Activated T-helper 17 cell treated with anti-CD3 and anti-CD28 coated beads, Interleukin-2, amount 50 U/mL, for 72 hours (primary cell): ENCODE measurements around the gene SLC35C1. TPM values are rescaled to one million over a fixed set of nuclear protein-coding genes. Genes with fewer than 3 reads are reported as not detected.

Experiments used
- ATAC-seq: fragments of 150-1000 bp; cut with Tn5 transposase; replicated peaks from 2 replicates; pipeline ENCODE4 v1.10.0; 2021; ENCODE audit warnings: mild to moderate bottlenecking, moderate library complexity
- H3K27ac Mint-ChIP-seq: one replicate; pipeline ENCODE4 v1.8.0; 2022; ENCODE audit warnings: mixed read lengths
- H3K27me3 Mint-ChIP-seq: one replicate; pipeline ENCODE4 v1.8.0; 2022; ENCODE audit warnings: mixed read lengths
- H3K36me3 Mint-ChIP-seq: one replicate; pipeline ENCODE4 v1.8.0; 2022; ENCODE audit warnings: low read depth, mild to moderate bottlenecking, mixed read lengths
- H3K4me1 Mint-ChIP-seq: one replicate; pipeline ENCODE4 v1.8.0; 2022; ENCODE audit warnings: mixed read lengths
- H3K4me3 Mint-ChIP-seq: one replicate; pipeline ENCODE4 v1.8.0; 2022; ENCODE audit warnings: mild to moderate bottlenecking, mixed read lengths
- H3K9me3 Mint-ChIP-seq: one replicate; pipeline ENCODE4 v1.8.0; 2022; ENCODE audit warnings: mixed read lengths
- total RNA-seq, 2 donors: library from RNA; stranded (reverse); gene quantifications; one replicate each; pipeline ENCODE4 v1.2.3, GENCODE V29; 2022

Gene SLC35C1
- 10 to 100 TPM in 1 of 2 donors, 1 to 10 TPM in 1; 8.7 to 18.9 TPM for total RNA-seq

- Mint-ChIP-seq H3K27me3 (no peaks in the 10 kb centered on the region), H3K4me1 (peaks cover 15% of the 10 kb centered on the region), H3K4me3 (peak within 1 kb of the TSS; percentile 77), H3K36me3 (peaks cover 14% of the 10 kb centered on the region), H3K27ac (peak within 1 kb of the TSS; percentile 69), H3K9me3 (no peaks in the 10 kb centered on the region)
- ATAC-seq, result peak; percentile 97
These were observed at the start of gene SLC35C1 for GRCh38 chr11:45804761-45805304. Gene SLC35C1 (plus strand): TSS chr11:45805149. CDS start chr11:45805802, 653 bp downstream.

GRCh38 chr11:45755281-45755859, 49.6 kb upstream of the SLC35C1 start:
- no peak for ATAC-seq
- Mint-ChIP-seq H3K9me3 (no peaks in the 10 kb centered on the region), H3K4me1 (no peaks in the 10 kb centered on the region), H3K36me3 (no peaks in the 10 kb centered on the region), H3K4me3 (no peak overlapping the region), H3K27ac (no peak overlapping the region), H3K27me3 (peaks cover 28% of the 10 kb centered on the region)

- Mint-ChIP-seq H3K9me3 (no peaks in the 10 kb centered on the region), H3K4me3 (no peak overlapping the region), H3K27me3 (peaks cover 17% of the 10 kb centered on the region), H3K36me3 (no peaks in the 10 kb centered on the region), H3K27ac (no peak overlapping the region), H3K4me1 (no peaks in the 10 kb centered on the region)
- no peak for ATAC-seq
These were observed 48.5 kb upstream of the SLC35C1 start for GRCh38 chr11:45756384-45757010.

GRCh38 chr11:45757672-45758071, 47.3 kb upstream of the SLC35C1 start:
- H3K27me3 Mint-ChIP-seq, result peaks cover 15% of the 10 kb centered on the region
- no peak overlapping the region for H3K4me3 Mint-ChIP-seq

GRCh38 chr11:45761659-45762058, 43.3 kb upstream of the SLC35C1 start:
- H3K27ac Mint-ChIP-seq, result no peak overlapping the region
- no peak overlapping the region for H3K4me3 Mint-ChIP-seq
- no peaks in the 10 kb centered on the region for H3K4me1 Mint-ChIP-seq
- ATAC-seq, result no peak
- H3K27me3 Mint-ChIP-seq, result peaks cover 8% of the 10 kb centered on the region
- H3K36me3 Mint-ChIP-seq, result no peaks in the 10 kb centered on the region
- no peaks in the 10 kb centered on the region for H3K9me3 Mint-ChIP-seq

More at GRCh38 chr11:45757672-45758071, 47.3 kb upstream of the SLC35C1 start:
- ATAC-seq, result no peak
- no peaks in the 10 kb centered on the region for H3K9me3 Mint-ChIP-seq
- H3K36me3 Mint-ChIP-seq, result no peaks in the 10 kb centered on the region
- no peak overlapping the region for H3K27ac Mint-ChIP-seq
- no peaks in the 10 kb centered on the region for H3K4me1 Mint-ChIP-seq

GRCh38 chr11:45765107-45765668, 39.8 kb upstream of the SLC35C1 start:
- H3K27ac Mint-ChIP-seq, result no peak overlapping the region
- peaks cover 9% of the 10 kb centered on the region for H3K27me3 Mint-ChIP-seq
- H3K9me3 Mint-ChIP-seq, result no peaks in the 10 kb centered on the region
- no peak overlapping the region for H3K4me3 Mint-ChIP-seq
- no peaks in the 10 kb centered on the region for H3K4me1 Mint-ChIP-seq
- H3K36me3 Mint-ChIP-seq, result no peaks in the 10 kb centered on the region
- ATAC-seq, result no peak

- Mint-ChIP-seq H3K27me3 (peaks cover 9% of the 10 kb centered on the region), H3K9me3 (no peaks in the 10 kb centered on the region), H3K27ac (no peak overlapping the region), H3K36me3 (no peaks in the 10 kb centered on the region), H3K4me1 (peaks cover under 1% of the 10 kb centered on the region), H3K4me3 (no peak overlapping the region)
- ATAC-seq, result no peak
These were observed 39.1 kb upstream of the SLC35C1 start for GRCh38 chr11:45765836-45766235.

GRCh38 chr11:45766469-45766868, 38.5 kb upstream of the SLC35C1 start:
- peaks cover 12% of the 10 kb centered on the region for H3K27me3 Mint-ChIP-seq
- no peaks in the 10 kb centered on the region for H3K9me3 Mint-ChIP-seq
- H3K4me1 Mint-ChIP-seq, result peaks cover 6% of the 10 kb centered on the region
- no peak for ATAC-seq
- H3K36me3 Mint-ChIP-seq, result no peaks in the 10 kb centered on the region
- no peak overlapping the region for H3K27ac Mint-ChIP-seq
- no peak overlapping the region for H3K4me3 Mint-ChIP-seq

- Mint-ChIP-seq H3K27me3 (peaks cover 8% of the 10 kb centered on the region), H3K27ac (no peak overlapping the region), H3K36me3 (no peaks in the 10 kb centered on the region), H3K4me1 (peaks cover 17% of the 10 kb centered on the region), H3K9me3 (no peaks in the 10 kb centered on the region), H3K4me3 (no peak overlapping the region)
- ATAC-seq, result no peak
These were observed 36.5 kb upstream of the SLC35C1 start for GRCh38 chr11:45768486-45768885.

GRCh38 chr11:45769960-45770359, 35.0 kb upstream of the SLC35C1 start:
- no peak for ATAC-seq
- no peak overlapping the region for H3K4me3 Mint-ChIP-seq
- H3K27me3 Mint-ChIP-seq, result peaks cover 8% of the 10 kb centered on the region
- no peaks in the 10 kb centered on the region for H3K9me3 Mint-ChIP-seq
- H3K36me3 Mint-ChIP-seq, result no peaks in the 10 kb centered on the region
- no peak overlapping the region for H3K27ac Mint-ChIP-seq
- peaks cover 17% of the 10 kb centered on the region for H3K4me1 Mint-ChIP-seq

GRCh38 chr11:45771193-45771565, 33.8 kb upstream of the SLC35C1 start:
- H3K4me3 Mint-ChIP-seq, result peak overlapping the region; percentile 92
- peaks cover 8% of the 10 kb centered on the region for H3K27me3 Mint-ChIP-seq
- peak overlapping the region; percentile 86 for H3K27ac Mint-ChIP-seq
- H3K4me1 Mint-ChIP-seq, result peaks cover 17% of the 10 kb centered on the region
- no peaks in the 10 kb centered on the region for H3K9me3 Mint-ChIP-seq
- peak; percentile 54 for ATAC-seq
- H3K36me3 Mint-ChIP-seq, result no peaks in the 10 kb centered on the region

- Mint-ChIP-seq H3K36me3 (no peaks in the 10 kb centered on the region), H3K4me3 (peak overlapping the region; percentile 92), H3K9me3 (no peaks in the 10 kb centered on the region), H3K27me3 (peaks cover 6% of the 10 kb centered on the region), H3K27ac (peak overlapping the region; percentile 86), H3K4me1 (peaks cover 17% of the 10 kb centered on the region)
- peak; percentile 95 for ATAC-seq
These were observed 33.1 kb upstream of the SLC35C1 start for GRCh38 chr11:45771566-45772448.

GRCh38 chr11:45772449-45772774, 32.5 kb upstream of the SLC35C1 start:
- Mint-ChIP-seq H3K27me3 (peaks cover 3% of the 10 kb centered on the region), H3K27ac (peak overlapping the region; percentile 86), H3K4me1 (peaks cover 17% of the 10 kb centered on the region), H3K9me3 (no peaks in the 10 kb centered on the region), H3K36me3 (no peaks in the 10 kb centered on the region), H3K4me3 (peak overlapping the region; percentile 92)
- no peak for ATAC-seq

- H3K9me3 Mint-ChIP-seq, result no peaks in the 10 kb centered on the region
- H3K4me3 Mint-ChIP-seq, result peak overlapping the region; percentile 92
- no peak for ATAC-seq
- no peak overlapping the region for H3K27ac Mint-ChIP-seq
- H3K36me3 Mint-ChIP-seq, result no peaks in the 10 kb centered on the region
- H3K4me1 Mint-ChIP-seq, result peaks cover 17% of the 10 kb centered on the region
- peaks cover 3% of the 10 kb centered on the region for H3K27me3 Mint-ChIP-seq
These were observed 31.8 kb upstream of the SLC35C1 start for GRCh38 chr11:45772986-45773785.
